SK-N-SH treated with all-trans-retinoic acid at 6 μM for 48 hours (cell line): ENCODE data around the gene DGAT2L6.

Experiments used
- ARNTL ChIP-seq: fragments of 450-650 bp; formaldehyde crosslinking; IDR thresholded peaks from 2 replicates; pipeline ENCODE4 v1.5.0; 2020; ENCODE audit warnings: low read depth, mild to moderate bottlenecking, moderate library complexity, borderline replicate concordance
- BACH2 ChIP-seq: fragments of 250-450 bp; sonication (Bioruptor Pico); IDR thresholded peaks from 2 replicates; pipeline ENCODE4 v1.9.0; 2021; ENCODE audit warnings: mild to moderate bottlenecking, borderline replicate concordance
- ESRRG ChIP-seq: fragments of 250-450 bp; sonication (Bioruptor Pico); IDR thresholded peaks from 2 replicates; pipeline ENCODE4 v1.6.1; 2021; ENCODE audit warnings: mild to moderate bottlenecking
- SNAI2 ChIP-seq: fragments of 250-450 bp; sonication (Bioruptor Pico); IDR thresholded peaks from 2 replicates; pipeline ENCODE4 v1.5.0; 2020; ENCODE audit warnings: mild to moderate bottlenecking, moderate library complexity
- ZFP3 ChIP-seq: fragments of 250-450 bp; sonication (Bioruptor Pico); IDR thresholded peaks from 2 replicates; pipeline ENCODE4 v1.5.0; 2020; ENCODE audit warnings: mild to moderate bottlenecking, moderate library complexity
- ZFP30 ChIP-seq: fragments of 450-650 bp; formaldehyde crosslinking; IDR thresholded peaks from 2 replicates; pipeline ENCODE4 v1.5.0; 2022; ENCODE audit warnings: mild to moderate bottlenecking, moderate library complexity
- ZNF70 ChIP-seq: fragments of 450-650 bp; formaldehyde crosslinking; IDR thresholded peaks from 2 replicates; pipeline ENCODE4 v1.5.0; 2020; ENCODE audit warnings: mild to moderate bottlenecking, moderate library complexity
- TF ChIP-seq, protein P1 (sequence below): fragments of 250-450 bp; sonication (Bioruptor Pico); IDR thresholded peaks from 2 replicates; pipeline ENCODE4 v1.8.0; 2020; ENCODE audit warnings: mild to moderate bottlenecking, moderate library complexity, borderline replicate concordance
- TF ChIP-seq, protein P2 (sequence below): fragments of 250-450 bp; sonication (Bioruptor Pico); IDR thresholded peaks from 2 replicates; pipeline ENCODE4 v1.5.0; 2020; ENCODE audit warnings: mild to moderate bottlenecking, moderate library complexity
- TF ChIP-seq, protein P3 (sequence below): fragments of 250-450 bp; sonication (Bioruptor Pico); IDR thresholded peaks from 2 replicates; pipeline ENCODE4 v1.5.1; 2021; ENCODE audit warnings: mild to moderate bottlenecking, moderate library complexity
- TF ChIP-seq, protein P4 (sequence below): fragments of 250-450 bp; sonication (Bioruptor Pico); IDR thresholded peaks from 2 replicates; pipeline ENCODE4 v1.8.0; 2021; ENCODE audit warnings: low read depth, mild to moderate bottlenecking, moderate library complexity, borderline replicate concordance

DNA sequence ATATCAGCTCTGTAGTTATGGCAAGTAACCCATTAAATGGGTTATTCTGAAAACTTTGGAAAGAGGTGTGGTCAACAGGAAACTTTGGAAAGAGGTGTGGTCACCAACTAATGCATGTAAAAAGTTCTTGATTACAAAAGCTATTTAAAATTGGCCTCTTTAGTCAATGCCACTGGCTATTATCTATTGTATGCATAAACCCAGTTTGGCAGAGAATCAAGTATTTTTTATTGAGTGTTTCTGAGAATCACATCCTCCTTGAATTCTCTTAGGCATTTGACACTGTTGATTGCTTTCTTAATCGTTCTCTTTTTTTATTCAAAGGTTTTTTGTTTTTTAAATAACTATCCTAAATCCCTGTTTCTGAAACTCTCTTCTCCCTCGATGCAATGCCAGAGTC is 75.2 kb downstream of the DGAT2L6 start:
- TF ChIP-seq, protein P1, sequence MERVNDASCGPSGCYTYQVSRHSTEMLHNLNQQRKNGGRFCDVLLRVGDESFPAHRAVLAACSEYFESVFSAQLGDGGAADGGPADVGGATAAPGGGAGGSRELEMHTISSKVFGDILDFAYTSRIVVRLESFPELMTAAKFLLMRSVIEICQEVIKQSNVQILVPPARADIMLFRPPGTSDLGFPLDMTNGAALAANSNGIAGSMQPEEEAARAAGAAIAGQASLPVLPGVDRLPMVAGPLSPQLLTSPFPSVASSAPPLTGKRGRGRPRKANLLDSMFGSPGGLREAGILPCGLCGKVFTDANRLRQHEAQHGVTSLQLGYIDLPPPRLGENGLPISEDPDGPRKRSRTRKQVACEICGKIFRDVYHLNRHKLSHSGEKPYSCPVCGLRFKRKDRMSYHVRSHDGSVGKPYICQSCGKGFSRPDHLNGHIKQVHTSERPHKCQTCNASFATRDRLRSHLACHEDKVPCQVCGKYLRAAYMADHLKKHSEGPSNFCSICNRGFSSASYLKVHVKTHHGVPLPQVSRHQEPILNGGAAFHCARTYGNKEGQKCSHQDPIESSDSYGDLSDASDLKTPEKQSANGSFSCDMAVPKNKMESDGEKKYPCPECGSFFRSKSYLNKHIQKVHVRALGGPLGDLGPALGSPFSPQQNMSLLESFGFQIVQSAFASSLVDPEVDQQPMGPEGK = no peak
- TF ChIP-seq, protein P2, sequence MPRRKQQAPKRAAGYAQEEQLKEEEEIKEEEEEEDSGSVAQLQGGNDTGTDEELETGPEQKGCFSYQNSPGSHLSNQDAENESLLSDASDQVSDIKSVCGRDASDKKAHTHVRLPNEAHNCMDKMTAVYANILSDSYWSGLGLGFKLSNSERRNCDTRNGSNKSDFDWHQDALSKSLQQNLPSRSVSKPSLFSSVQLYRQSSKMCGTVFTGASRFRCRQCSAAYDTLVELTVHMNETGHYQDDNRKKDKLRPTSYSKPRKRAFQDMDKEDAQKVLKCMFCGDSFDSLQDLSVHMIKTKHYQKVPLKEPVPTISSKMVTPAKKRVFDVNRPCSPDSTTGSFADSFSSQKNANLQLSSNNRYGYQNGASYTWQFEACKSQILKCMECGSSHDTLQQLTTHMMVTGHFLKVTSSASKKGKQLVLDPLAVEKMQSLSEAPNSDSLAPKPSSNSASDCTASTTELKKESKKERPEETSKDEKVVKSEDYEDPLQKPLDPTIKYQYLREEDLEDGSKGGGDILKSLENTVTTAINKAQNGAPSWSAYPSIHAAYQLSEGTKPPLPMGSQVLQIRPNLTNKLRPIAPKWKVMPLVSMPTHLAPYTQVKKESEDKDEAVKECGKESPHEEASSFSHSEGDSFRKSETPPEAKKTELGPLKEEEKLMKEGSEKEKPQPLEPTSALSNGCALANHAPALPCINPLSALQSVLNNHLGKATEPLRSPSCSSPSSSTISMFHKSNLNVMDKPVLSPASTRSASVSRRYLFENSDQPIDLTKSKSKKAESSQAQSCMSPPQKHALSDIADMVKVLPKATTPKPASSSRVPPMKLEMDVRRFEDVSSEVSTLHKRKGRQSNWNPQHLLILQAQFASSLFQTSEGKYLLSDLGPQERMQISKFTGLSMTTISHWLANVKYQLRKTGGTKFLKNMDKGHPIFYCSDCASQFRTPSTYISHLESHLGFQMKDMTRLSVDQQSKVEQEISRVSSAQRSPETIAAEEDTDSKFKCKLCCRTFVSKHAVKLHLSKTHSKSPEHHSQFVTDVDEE (CRISPR knock-in tag) = no peak
- TF ChIP-seq ZNF70 (no peak), ESRRG (CRISPR knock-in tag) (no peak), SNAI2 (no peak), ARNTL (no peak), ZFP3 (CRISPR knock-in tag) (no peak), BACH2 (no peak), ZFP30 (CRISPR knock-in tag) (no peak)
- TF ChIP-seq, protein P3, sequence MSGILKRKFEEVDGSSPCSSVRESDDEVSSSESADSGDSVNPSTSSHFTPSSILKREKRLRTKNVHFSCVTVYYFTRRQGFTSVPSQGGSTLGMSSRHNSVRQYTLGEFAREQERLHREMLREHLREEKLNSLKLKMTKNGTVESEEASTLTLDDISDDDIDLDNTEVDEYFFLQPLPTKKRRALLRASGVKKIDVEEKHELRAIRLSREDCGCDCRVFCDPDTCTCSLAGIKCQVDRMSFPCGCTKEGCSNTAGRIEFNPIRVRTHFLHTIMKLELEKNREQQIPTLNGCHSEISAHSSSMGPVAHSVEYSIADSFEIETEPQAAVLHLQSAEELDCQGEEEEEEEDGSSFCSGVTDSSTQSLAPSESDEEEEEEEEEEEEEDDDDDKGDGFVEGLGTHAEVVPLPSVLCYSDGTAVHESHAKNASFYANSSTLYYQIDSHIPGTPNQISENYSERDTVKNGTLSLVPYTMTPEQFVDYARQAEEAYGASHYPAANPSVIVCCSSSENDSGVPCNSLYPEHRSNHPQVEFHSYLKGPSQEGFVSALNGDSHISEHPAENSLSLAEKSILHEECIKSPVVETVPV (CRISPR knock-in tag) = no peak
- TF ChIP-seq, protein P4, sequence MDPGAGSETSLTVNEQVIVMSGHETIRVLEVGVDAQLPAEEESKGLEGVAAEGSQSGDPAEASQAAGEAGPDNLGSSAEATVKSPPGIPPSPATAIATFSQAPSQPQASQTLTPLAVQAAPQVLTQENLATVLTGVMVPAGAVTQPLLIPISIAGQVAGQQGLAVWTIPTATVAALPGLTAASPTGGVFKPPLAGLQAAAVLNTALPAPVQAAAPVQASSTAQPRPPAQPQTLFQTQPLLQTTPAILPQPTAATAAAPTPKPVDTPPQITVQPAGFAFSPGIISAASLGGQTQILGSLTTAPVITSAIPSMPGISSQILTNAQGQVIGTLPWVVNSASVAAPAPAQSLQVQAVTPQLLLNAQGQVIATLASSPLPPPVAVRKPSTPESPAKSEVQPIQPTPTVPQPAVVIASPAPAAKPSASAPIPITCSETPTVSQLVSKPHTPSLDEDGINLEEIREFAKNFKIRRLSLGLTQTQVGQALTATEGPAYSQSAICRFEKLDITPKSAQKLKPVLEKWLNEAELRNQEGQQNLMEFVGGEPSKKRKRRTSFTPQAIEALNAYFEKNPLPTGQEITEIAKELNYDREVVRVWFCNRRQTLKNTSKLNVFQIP = no peak
